PC-9 (cell line): Measurements from ENCODE around the gene MAP2K1.
"Not testable (repeated sequence)": the region's sequence is repeated elsewhere in the genome, so short reads cannot be mapped to it uniquely, and the experiment has no call there.

Experiments used
- EZH2 ChIP-seq: fragments of 200-600 bp; sonication (generic); IDR thresholded peaks from 2 replicates; pipeline ENCODE4 v1.8.0; 2017; ENCODE audit warnings: antibody characterized with exemption, low read depth
- TF ChIP-seq, protein P1 (sequence below): fragments of 200-600 bp; sonication (generic); conservative IDR thresholded peaks from 2 replicates; pipeline ENCODE4 v1.6.1; 2017; ENCODE audit warnings: mixed run types, antibody characterized with exemption, mild to moderate bottlenecking, moderate library complexity

DNA sequence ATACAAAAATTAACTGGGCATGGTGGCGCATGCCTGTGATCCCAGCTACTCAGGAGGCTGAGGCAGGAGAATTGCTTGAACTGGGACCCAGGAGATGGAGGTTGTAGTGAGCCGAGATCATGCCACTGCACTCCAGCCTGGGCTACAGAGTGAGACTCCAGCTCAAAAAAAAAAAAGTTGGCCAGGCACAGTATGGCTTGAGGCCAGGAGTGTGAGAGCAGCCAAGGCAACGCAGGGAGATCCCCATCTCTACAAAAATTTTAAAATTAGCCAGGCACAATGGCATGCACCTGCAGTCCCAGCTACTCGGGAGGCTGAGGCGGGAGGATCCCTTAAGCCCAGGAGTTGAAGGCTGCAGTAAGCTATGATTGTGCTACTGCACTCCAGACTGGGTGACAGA lies 38.2 kb upstream of the MAP2K1 start:
- TF ChIP-seq, protein P1, sequence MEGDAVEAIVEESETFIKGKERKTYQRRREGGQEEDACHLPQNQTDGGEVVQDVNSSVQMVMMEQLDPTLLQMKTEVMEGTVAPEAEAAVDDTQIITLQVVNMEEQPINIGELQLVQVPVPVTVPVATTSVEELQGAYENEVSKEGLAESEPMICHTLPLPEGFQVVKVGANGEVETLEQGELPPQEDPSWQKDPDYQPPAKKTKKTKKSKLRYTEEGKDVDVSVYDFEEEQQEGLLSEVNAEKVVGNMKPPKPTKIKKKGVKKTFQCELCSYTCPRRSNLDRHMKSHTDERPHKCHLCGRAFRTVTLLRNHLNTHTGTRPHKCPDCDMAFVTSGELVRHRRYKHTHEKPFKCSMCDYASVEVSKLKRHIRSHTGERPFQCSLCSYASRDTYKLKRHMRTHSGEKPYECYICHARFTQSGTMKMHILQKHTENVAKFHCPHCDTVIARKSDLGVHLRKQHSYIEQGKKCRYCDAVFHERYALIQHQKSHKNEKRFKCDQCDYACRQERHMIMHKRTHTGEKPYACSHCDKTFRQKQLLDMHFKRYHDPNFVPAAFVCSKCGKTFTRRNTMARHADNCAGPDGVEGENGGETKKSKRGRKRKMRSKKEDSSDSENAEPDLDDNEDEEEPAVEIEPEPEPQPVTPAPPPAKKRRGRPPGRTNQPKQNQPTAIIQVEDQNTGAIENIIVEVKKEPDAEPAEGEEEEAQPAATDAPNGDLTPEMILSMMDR = not testable (repeated sequence)
- TF ChIP-seq EZH2 = not testable (repeated sequence)
